Measurements from ENCODE around the gene THOC6.
"Not testable (repeated sequence)": the region's sequence is repeated elsewhere in the genome, so short reads cannot be mapped to it uniquely, and the experiment has no call there.

Gene THOC6

DNA sequence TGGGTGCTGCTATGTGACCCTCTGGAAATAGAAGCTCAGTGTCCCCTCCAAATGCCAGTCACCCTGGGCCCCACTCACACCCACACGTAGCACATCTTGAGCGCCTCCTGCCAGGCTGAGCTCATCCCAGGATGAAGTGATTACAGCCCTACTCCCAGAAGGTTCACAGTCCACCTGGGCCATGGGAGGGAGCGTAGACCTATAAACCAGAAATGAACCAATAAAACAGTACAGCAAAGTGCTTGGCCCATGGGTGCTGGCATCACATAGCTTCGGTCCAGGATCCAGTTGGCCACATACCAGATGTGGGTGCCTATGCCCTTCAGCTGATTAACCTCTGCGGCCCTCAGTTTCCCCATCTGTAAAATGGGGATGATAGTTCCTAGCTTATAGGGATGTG, 15.1 kb downstream of the THOC6 start:
- ATAC-seq (ENCODE audit: low read depth) (no peak), DNase-seq (ENCODE audit: low spot score in 2 of 2) (no peak)
- H3K27ac Mint-ChIP-seq = no peak overlapping the region
- H3K9me3 Mint-ChIP-seq = no peaks in the 10 kb centered on the region
- peaks cover 2% of the 10 kb centered on the region for H3K36me3 Mint-ChIP-seq
- H3K4me1 Mint-ChIP-seq = peaks cover 7% of the 10 kb centered on the region
- peaks cover 31% of the 10 kb centered on the region for H3K27me3 Mint-ChIP-seq
- no peak overlapping the region for H3K4me3 Mint-ChIP-seq

DNA sequence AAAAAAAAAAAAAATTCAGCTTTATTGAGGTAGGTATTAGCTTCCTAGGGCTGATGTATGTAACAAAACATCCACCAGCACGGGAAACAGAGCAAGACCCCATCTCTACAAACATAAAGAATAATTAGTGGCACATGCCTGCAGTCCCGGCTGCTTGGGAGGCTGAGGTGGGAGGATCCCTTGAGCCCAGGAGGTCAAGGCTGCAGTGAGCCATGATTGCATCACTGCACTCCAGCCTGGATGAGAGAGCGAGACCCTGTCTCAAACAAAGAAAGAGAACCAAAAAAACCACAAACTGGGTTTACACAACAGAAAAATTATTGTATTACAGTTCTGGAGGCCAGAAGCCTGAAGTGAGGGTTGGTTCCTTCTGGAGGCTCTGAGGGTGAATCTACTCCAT, 18.5 kb downstream of the THOC6 start:
- Mint-ChIP-seq H3K4me3 (no peak overlapping the region), H3K27ac (no peak overlapping the region), H3K4me1 (peaks cover 3% of the 10 kb centered on the region), H3K9me3 (no peaks in the 10 kb centered on the region), H3K36me3 (no peaks in the 10 kb centered on the region), H3K27me3 (peaks cover 25% of the 10 kb centered on the region)
- no peak for DNase-seq (ENCODE audit: low spot score in 2 of 2)
- no peak for ATAC-seq (ENCODE audit: low read depth)

DNA sequence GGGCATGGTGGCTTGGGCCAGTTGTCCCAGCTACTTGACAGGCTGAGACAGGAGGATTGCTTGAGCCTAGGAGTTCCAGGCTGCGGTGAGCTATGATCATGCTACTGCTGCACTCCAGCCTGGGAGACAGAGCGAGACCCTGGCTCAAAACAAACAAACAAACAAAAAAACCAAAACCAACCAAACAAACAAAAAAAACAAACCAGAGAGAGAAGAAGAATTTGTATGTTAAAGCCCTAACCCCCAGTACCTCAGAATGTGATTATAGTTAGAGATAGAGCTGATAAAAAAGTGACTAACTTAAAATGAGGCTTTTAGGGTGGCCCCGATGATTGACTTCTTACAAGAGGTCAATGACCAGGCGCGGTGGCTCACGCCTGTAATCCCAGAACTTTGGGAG, 20.9 kb downstream of the THOC6 start:
- DNase-seq (ENCODE audit: low spot score in 2 of 2) (no peak), ATAC-seq (ENCODE audit: low read depth) (no peak)
- peaks cover 23% of the 10 kb centered on the region for H3K27me3 Mint-ChIP-seq
- no peaks in the 10 kb centered on the region for H3K36me3 Mint-ChIP-seq
- H3K4me3 Mint-ChIP-seq = peak overlapping the region; percentile 84
- no peak overlapping the region for H3K27ac Mint-ChIP-seq
- peaks cover 3% of the 10 kb centered on the region for H3K4me1 Mint-ChIP-seq
- H3K9me3 Mint-ChIP-seq = no peaks in the 10 kb centered on the region

DNA sequence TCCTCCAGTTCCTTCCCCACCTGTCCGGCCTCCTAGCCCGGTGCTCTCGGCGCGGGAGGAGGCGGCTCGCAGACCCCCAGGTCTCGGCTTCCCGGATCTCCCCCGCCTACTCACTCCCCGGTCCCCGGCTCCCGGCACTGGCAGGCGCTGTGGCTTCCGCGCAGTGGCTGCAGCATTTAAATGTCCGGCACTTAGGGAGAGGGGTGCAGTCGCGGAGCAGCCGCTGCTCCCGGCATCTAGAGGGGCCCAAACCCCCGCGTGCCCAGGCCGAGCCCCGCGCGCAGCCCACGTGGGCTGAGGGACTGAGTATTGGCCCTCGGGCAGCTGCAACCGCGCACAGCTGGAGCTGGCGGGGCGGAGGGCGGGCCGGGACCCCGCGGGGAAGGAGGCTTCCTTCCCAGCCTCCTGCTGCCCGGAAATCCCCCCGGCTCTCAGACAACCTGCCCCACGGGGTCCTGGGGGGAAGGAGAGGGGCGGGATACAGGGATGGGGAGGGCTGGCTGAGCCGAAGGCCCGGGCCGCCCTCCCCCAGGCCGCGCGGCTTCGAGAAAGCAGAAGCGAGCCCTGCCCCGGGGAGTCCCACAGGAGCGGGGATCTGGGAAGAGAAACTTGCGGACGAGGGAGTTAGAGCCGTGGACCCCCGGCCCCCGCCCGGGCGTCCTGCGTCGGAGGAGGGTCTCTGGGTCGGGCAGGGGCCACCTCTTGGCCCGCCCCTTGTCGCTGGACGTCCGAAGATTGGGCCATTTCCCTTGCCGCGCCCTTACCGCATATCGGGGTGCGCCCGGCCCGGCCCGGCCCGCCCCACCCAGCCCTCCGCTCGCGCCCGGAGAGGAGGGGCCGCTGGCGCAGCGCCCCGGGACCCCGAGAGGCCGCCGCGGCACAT, 22.2 kb downstream of the THOC6 start, which contains the start of gene MMP25:
MMP25 (plus strand) TSS at position 804 of the 883 bp plus-strand sequence. CDS start 357 bp downstream, outside the sequence.
- peak; percentile 49 to 58 for DNase-seq (ENCODE audit: low spot score in 2 of 2)
- H3K36me3 Mint-ChIP-seq = no peaks in the 10 kb centered on the region
- H3K27me3 Mint-ChIP-seq = peaks cover 18% of the 10 kb centered on the region
- no peak within 1 kb of the TSS for H3K27ac Mint-ChIP-seq
- H3K4me3 Mint-ChIP-seq = peak within 1 kb of the TSS; percentile 84
- peak; percentile 90 for ATAC-seq (ENCODE audit: low read depth)
- peaks cover 3% of the 10 kb centered on the region for H3K4me1 Mint-ChIP-seq
- H3K9me3 Mint-ChIP-seq = no peaks in the 10 kb centered on the region

DNA sequence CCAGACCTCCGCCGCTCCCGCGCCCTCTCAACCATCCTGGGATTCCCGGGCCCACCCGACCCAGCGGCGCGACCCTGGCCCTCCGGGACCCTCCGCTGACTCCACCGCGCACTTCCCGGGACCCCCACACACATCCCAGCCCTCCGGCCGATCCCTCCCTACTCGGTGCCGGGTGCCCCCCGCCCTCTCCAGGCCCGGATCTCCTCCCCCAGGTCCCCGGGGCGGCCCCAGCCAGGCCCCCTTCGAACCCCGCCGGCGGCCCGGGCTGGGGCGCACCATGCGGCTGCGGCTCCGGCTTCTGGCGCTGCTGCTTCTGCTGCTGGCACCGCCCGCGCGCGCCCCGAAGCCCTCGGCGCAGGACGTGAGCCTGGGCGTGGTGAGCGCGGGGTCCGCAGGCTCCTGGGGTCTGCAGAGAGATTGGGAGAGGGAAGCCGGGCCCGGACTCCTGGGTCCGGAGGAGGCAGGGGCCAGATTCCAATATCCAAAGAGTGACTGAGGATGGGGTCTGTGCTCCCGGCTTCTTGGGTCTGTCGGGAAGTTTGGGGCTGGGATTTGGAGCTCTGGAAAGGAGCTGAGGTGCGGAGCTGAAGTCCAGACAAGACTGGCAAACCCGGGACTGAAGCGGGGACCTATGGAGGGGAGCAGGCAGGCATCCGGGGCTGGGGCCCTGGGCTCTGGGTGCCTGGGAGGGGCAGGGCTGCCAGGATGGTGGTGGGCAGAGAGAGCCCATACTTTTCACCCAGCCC, 23.0 kb downstream of the THOC6 start:
- DNase-seq (ENCODE audit: low spot score in 2 of 2) (no peak), ATAC-seq (ENCODE audit: low read depth) (no peak)
- Mint-ChIP-seq H3K27me3 (peaks cover 18% of the 10 kb centered on the region), H3K36me3 (no peaks in the 10 kb centered on the region), H3K27ac (no peak overlapping the region), H3K4me3 (peak overlapping the region; percentile 43), H3K9me3 (no peaks in the 10 kb centered on the region), H3K4me1 (peaks cover 3% of the 10 kb centered on the region)

DNA sequence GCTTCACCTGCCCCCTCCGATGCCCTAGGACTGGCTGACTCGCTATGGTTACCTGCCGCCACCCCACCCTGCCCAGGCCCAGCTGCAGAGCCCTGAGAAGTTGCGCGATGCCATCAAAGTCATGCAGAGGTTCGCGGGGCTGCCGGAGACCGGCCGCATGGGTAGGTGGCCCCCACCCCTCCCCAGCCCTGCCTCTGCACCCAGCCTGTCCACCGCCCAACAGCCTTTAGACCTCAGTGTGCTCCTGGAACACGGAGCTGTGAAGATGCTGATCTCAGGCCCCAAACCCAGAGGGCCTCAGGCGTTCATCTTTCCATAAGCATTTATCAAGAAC, 23.5 kb downstream of the THOC6 start:
- no peaks in the 10 kb centered on the region for H3K36me3 Mint-ChIP-seq
- no peak overlapping the region for H3K27ac Mint-ChIP-seq
- no peak overlapping the region for H3K4me3 Mint-ChIP-seq
- H3K27me3 Mint-ChIP-seq = peaks cover 18% of the 10 kb centered on the region
- H3K9me3 Mint-ChIP-seq = no peaks in the 10 kb centered on the region
- DNase-seq (ENCODE audit: low spot score in 2 of 2) = no peak
- ATAC-seq (ENCODE audit: low read depth) = no peak
- H3K4me1 Mint-ChIP-seq = peaks cover 3% of the 10 kb centered on the region

DNA sequence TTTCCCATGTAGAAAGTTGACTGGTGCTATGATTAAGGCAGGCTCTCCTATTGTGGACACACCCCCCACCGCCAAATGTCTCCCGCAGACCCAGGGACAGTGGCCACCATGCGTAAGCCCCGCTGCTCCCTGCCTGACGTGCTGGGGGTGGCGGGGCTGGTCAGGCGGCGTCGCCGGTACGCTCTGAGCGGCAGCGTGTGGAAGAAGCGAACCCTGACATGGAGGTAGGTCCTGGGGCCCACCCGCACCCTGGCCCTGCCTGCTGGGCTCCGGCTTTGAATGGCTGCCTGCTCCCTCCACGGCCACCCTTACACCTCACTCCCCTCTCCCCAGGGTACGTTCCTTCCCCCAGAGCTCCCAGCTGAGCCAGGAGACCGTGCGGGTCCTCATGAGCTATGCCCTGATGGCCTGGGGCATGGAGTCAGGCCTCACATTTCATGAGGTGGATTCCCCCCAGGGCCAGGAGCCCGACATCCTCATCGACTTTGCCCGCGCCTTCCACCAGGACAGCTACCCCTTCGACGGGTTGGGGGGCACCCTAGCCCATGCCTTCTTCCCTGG, 26.2 kb downstream of the THOC6 start:
- Mint-ChIP-seq H3K27ac (no peak overlapping the region), H3K27me3 (peaks cover 9% of the 10 kb centered on the region), H3K36me3 (peaks cover 6% of the 10 kb centered on the region), H3K9me3 (no peaks in the 10 kb centered on the region), H3K4me1 (peaks cover 15% of the 10 kb centered on the region), H3K4me3 (no peak overlapping the region)
- no peak for DNase-seq (ENCODE audit: low spot score in 2 of 2)
- ATAC-seq (ENCODE audit: low read depth) = no peak

DNA sequence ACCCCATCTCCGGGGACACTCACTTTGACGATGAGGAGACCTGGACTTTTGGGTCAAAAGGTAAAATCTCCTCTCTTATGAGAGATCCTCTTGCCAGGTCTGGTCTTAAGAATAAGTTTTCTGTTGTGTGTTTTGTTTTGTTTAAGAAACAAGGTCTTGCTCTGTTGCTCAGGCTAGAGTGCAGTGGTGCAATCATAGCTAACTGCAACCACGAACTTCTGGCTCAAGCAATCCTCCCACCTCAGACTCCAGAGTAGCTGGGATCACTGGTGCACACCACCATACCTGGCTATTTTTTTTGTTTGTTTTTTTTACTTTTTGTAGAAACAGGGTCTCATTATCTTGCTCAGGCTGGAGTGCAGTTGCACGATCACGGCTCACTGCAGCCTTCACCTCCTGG, 26.7 kb downstream of the THOC6 start:
- Mint-ChIP-seq H3K27me3 (peaks cover 6% of the 10 kb centered on the region), H3K4me1 (peaks cover 14% of the 10 kb centered on the region), H3K9me3 (no peaks in the 10 kb centered on the region), H3K4me3 (no peak overlapping the region), H3K27ac (no peak overlapping the region), H3K36me3 (peaks cover 6% of the 10 kb centered on the region)
- ATAC-seq (ENCODE audit: low read depth) = no peak
- no peak for DNase-seq (ENCODE audit: low spot score in 2 of 2)

DNA sequence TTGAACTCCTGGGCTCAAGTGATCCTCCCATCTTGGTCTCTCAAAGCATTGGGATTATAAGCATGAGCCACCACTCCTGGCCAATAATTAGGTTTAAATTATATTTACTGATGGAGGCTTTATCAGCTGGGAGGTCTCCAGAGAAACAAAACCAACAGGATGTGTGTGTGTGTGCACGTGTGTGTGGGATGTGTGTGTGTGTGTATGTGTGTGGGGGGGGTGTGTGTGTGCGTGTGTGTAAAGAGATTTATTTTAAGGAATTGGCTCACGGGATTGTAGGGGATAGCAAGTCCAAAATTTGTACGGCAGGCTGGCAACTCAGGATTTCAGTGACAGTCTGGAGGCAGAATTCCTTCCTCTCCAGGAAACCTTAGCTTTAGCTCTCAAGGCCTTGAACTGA, 27.2 kb downstream of the THOC6 start:
- Mint-ChIP-seq H3K27ac (no peak overlapping the region), H3K9me3 (no peaks in the 10 kb centered on the region), H3K4me1 (peaks cover 14% of the 10 kb centered on the region), H3K4me3 (no peak overlapping the region), H3K27me3 (peaks cover 6% of the 10 kb centered on the region), H3K36me3 (peaks cover 6% of the 10 kb centered on the region)
- ATAC-seq (ENCODE audit: low read depth) (no peak), DNase-seq (ENCODE audit: low spot score in 2 of 2) (no peak)

DNA sequence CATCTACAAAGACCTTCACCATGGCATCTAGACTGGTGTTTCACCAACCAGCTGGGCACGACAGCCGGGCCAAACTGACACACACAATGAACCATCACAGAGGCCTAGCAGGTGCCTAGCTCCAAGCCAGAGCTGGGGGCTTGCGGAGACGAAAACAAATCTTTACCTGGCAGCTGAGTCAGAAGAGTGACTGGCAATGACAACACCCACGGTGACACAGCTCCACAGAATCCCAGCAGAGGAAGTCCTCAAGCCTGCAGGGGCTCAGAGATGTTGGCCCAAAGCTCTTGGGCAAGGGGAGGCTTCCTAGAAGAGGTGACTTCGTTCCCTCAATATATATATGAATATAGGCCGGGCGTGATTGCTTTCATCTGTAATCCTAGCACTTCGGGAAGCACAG, 27.7 kb downstream of the THOC6 start:
- no peaks in the 10 kb centered on the region for H3K9me3 Mint-ChIP-seq
- no peak for ATAC-seq (ENCODE audit: low read depth)
- peaks cover 14% of the 10 kb centered on the region for H3K4me1 Mint-ChIP-seq
- no peak overlapping the region for H3K4me3 Mint-ChIP-seq
- peaks cover 6% of the 10 kb centered on the region for H3K36me3 Mint-ChIP-seq
- H3K27me3 Mint-ChIP-seq = peaks cover 6% of the 10 kb centered on the region
- no peak overlapping the region for H3K27ac Mint-ChIP-seq
- DNase-seq (ENCODE audit: low spot score in 2 of 2) = no peak

DNA sequence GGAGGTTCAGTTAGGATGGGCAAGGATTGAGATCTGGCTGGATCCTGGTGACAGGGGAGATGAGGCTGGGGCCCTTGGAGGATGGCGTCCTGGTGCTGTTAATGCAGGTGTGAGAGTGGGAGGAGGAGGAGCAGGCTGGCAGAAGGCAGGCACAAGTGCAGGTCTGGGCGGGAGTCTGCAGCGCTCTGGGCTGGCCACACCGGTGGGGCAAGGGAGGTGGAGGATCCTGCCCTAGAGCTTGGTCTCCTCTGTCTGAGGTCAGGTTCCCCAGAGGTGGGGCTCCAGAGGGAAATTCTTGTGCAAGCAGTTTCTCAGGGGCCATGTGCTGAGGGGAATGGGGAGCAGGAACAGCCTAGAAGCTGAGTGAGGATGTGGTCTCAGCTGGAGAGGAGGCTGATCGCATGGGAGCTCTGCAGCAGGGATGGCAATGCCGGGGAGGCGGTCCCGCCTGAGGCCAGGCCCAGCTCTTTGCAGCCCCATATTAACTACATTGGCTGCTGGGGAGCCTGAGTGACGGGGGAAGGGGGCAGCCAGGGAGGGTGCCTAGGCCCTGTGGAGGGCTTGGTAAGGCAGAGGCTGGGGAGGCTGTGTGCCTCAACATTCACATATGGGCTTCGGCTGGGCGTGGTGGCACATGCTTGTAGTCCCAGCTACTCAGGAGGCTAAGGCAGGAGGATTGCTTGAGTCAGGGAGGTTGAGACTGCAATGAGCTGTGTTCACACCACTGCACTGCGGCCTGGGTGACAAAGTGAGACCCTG, 28.9 kb downstream of the THOC6 start:
- DNase-seq (ENCODE audit: low spot score in 2 of 2); H3K27ac Mint-ChIP-seq; ATAC-seq (ENCODE audit: low read depth): not testable (repeated sequence)

DNA sequence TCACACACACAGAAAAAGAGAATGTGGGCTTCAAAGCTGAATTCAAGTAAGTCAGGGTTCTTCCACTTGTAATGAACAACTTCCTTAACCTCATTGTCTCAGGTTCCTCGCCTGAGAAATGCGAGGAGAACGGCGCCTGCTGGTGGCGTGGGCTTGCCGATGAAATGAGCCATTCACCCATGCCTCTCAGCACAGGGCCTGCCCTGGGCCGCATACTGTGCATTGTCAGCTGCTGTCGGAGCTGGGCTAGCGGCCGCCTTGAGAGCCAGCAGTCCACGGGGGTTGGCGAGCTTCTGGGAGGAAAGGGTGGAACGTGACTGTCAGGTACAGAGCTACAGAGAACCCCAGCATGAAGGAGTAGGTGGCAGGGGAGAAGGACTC, 29.5 kb downstream of the THOC6 start:
- not testable (repeated sequence) for H3K9me3 Mint-ChIP-seq; DNase-seq (ENCODE audit: low spot score in 2 of 2); ATAC-seq (ENCODE audit: low read depth); H3K36me3 Mint-ChIP-seq; H3K4me3 Mint-ChIP-seq; H3K27me3 Mint-ChIP-seq; H3K27ac Mint-ChIP-seq
- H3K4me1 Mint-ChIP-seq = peaks cover 17% of the 10 kb centered on the region

More for the DNA sequence above, 28.9 kb downstream of the THOC6 start:
- not testable (repeated sequence) for H3K36me3 Mint-ChIP-seq, H3K4me3 Mint-ChIP-seq, H3K9me3 Mint-ChIP-seq, H3K27me3 Mint-ChIP-seq
- H3K4me1 Mint-ChIP-seq = peaks cover 17% of the 10 kb centered on the region

DNA sequence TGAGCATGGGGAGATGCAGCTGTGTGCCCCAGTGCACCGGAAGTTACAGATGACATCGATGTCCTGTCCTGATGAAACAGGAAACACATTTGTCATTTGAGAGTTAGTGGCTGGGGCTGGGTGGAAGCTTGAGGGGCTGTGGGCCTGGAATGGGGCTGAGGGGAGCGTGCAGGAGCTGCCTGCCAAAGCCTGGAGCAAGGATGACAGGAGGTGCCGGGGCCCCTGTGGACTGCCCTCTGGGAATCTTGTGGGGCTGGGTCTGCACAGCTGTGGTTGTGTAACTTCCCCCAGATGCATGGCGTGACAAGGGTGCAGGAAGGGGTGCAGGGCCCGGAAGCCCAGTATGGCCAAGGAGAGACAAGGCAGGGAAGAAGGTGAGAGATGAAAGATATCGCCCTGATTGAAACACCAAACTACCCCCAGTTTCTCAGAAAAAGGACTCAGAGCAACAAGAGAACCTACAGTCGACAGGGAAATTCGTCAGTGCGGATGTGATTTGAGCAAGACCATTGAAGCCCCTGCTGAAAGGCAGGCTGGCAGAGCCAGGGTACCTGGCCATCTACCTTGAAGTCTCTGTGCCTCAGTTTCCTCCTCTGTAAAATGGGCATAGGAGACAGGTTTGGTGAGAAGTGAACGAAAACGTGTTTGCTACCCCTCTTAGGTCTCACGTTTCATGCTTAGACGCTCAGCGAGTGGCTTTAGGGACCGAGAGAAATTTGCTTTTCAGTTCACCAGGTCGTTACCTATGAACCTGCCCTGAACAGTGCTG, 31.3 kb downstream of the THOC6 start:
- no peak overlapping the region for H3K27ac Mint-ChIP-seq
- H3K4me1 Mint-ChIP-seq = peaks cover 22% of the 10 kb centered on the region
- no peaks in the 10 kb centered on the region for H3K9me3 Mint-ChIP-seq
- DNase-seq (ENCODE audit: low spot score in 2 of 2) (no peak), ATAC-seq (ENCODE audit: low read depth) (no peak)
- no peak overlapping the region for H3K4me3 Mint-ChIP-seq
- peaks cover 6% of the 10 kb centered on the region for H3K36me3 Mint-ChIP-seq
- no peaks in the 10 kb centered on the region for H3K27me3 Mint-ChIP-seq
